ENCODE measurements around the gene FBXW12.
A peak's percentile ranks its signal among the peaks of the same experiment; 100 is the strongest.
"Not testable (repeated sequence)": the region's sequence is repeated elsewhere in the genome, so short reads cannot be mapped to it uniquely, and the experiment has no call there.

Gene FBXW12

GRCh38 chr3:48371651-48372376, at the start of gene FBXW12:
Gene FBXW12, plus strand, starts transcription at chr3:48372219. Its CDS starts 549 bp downstream, at chr3:48372768.
- Mint-ChIP-seq H3K9me3 (no peaks in the 10 kb centered on the region), H3K4me1 (no peaks in the 10 kb centered on the region), H3K27ac (no peak within 1 kb of the TSS), H3K4me3 (no peak within 1 kb of the TSS), H3K36me3 (no peaks in the 10 kb centered on the region)
- no peak for ATAC-seq
- DNase-seq (ENCODE audit: low spot score in 2 of 2) = peak in 1 of 2 donors; percentile 26

GRCh38 chr3:48331706-48332435, 40.1 kb upstream of the FBXW12 start:
- H3K36me3 Mint-ChIP-seq, H3K4me1 Mint-ChIP-seq, H3K27ac Mint-ChIP-seq, H3K9me3 Mint-ChIP-seq, ATAC-seq, H3K4me3 Mint-ChIP-seq: not testable (repeated sequence)
- DNase-seq (ENCODE audit: low spot score in 2 of 2) = peak in 1 of 2 donors; percentile 38

GRCh38 chr3:48333346-48334245, 38.4 kb upstream of the FBXW12 start, which contains the start of gene SPINK8:
Gene SPINK8, minus strand, starts transcription at chr3:48333661. Its CDS starts 5,320 bp downstream, at chr3:48328341.
- H3K36me3 Mint-ChIP-seq, H3K9me3 Mint-ChIP-seq, H3K27ac Mint-ChIP-seq, H3K4me3 Mint-ChIP-seq, ATAC-seq, H3K4me1 Mint-ChIP-seq: not testable (repeated sequence)
- DNase-seq (ENCODE audit: low spot score in 2 of 2) = peak in 1 of 2 donors; percentile 17

GRCh38 chr3:48334605-48335004, 37.4 kb upstream of the FBXW12 start:
- ATAC-seq (no peak), DNase-seq (ENCODE audit: low spot score in 2 of 2) (peak in 1 of 2 donors; percentile 32)
- no peaks in the 10 kb centered on the region for H3K4me1 Mint-ChIP-seq
- H3K4me3 Mint-ChIP-seq = no peak overlapping the region
- H3K27ac Mint-ChIP-seq = no peak overlapping the region
- no peaks in the 10 kb centered on the region for H3K9me3 Mint-ChIP-seq
- H3K36me3 Mint-ChIP-seq = no peaks in the 10 kb centered on the region

- H3K36me3 Mint-ChIP-seq = not testable (repeated sequence)
Observed at GRCh38 chr3:48335286-48335685, 36.7 kb upstream of the FBXW12 start.

GRCh38 chr3:48337536-48337935, 34.5 kb upstream of the FBXW12 start:
- not testable (repeated sequence) for H3K36me3 Mint-ChIP-seq, H3K9me3 Mint-ChIP-seq, H3K4me1 Mint-ChIP-seq, ATAC-seq, H3K4me3 Mint-ChIP-seq, H3K27ac Mint-ChIP-seq
- DNase-seq (ENCODE audit: low spot score in 2 of 2) = peak in 1 of 2 donors; percentile 6

More at GRCh38 chr3:48335286-48335685, 36.7 kb upstream of the FBXW12 start:
- H3K27ac Mint-ChIP-seq, H3K4me3 Mint-ChIP-seq, H3K9me3 Mint-ChIP-seq, ATAC-seq, H3K4me1 Mint-ChIP-seq: not testable (repeated sequence)
- DNase-seq (ENCODE audit: low spot score in 2 of 2) = peak in 1 of 2 donors; percentile 38

GRCh38 chr3:48338635-48339034, 33.4 kb upstream of the FBXW12 start:
- no peak overlapping the region for H3K27ac Mint-ChIP-seq
- no peaks in the 10 kb centered on the region for H3K9me3 Mint-ChIP-seq
- H3K4me1 Mint-ChIP-seq = no peaks in the 10 kb centered on the region
- no peaks in the 10 kb centered on the region for H3K36me3 Mint-ChIP-seq
- ATAC-seq (no peak), DNase-seq (ENCODE audit: low spot score in 2 of 2) (no peak)
- H3K4me3 Mint-ChIP-seq = no peak overlapping the region

GRCh38 chr3:48343432-48343831, 28.6 kb upstream of the FBXW12 start:
- peak in 1 of 2 donors; percentile 20 for DNase-seq (ENCODE audit: low spot score in 2 of 2)
- Mint-ChIP-seq H3K36me3 (no peaks in the 10 kb centered on the region), H3K4me3 (no peak overlapping the region), H3K4me1 (no peaks in the 10 kb centered on the region), H3K9me3 (no peaks in the 10 kb centered on the region), H3K27ac (no peak overlapping the region)
- no peak for ATAC-seq

- H3K27ac Mint-ChIP-seq = no peak overlapping the region
- no peaks in the 10 kb centered on the region for H3K4me1 Mint-ChIP-seq
- ATAC-seq = no peak
- no peak overlapping the region for H3K4me3 Mint-ChIP-seq
- H3K9me3 Mint-ChIP-seq = no peaks in the 10 kb centered on the region
- DNase-seq (ENCODE audit: low spot score in 2 of 2) = peak in 1 of 2 donors; percentile 6
- no peaks in the 10 kb centered on the region for H3K36me3 Mint-ChIP-seq
Observed at GRCh38 chr3:48344867-48345507, 27.0 kb upstream of the FBXW12 start.

- Mint-ChIP-seq H3K9me3 (no peaks in the 10 kb centered on the region), H3K36me3 (no peaks in the 10 kb centered on the region), H3K27ac (no peak overlapping the region), H3K4me3 (no peak overlapping the region), H3K4me1 (no peaks in the 10 kb centered on the region)
- no peak for ATAC-seq
- DNase-seq (ENCODE audit: low spot score in 2 of 2) = no peak
Observed at GRCh38 chr3:48345946-48346572, 26.0 kb upstream of the FBXW12 start.

GRCh38 chr3:48347500-48347899, 24.5 kb upstream of the FBXW12 start:
- DNase-seq (ENCODE audit: low spot score in 2 of 2) = peak in 1 of 2 donors; percentile 41

GRCh38 chr3:48352546-48352945, 19.5 kb upstream of the FBXW12 start:
- H3K36me3 Mint-ChIP-seq = no peaks in the 10 kb centered on the region
- no peak overlapping the region for H3K27ac Mint-ChIP-seq
- no peak overlapping the region for H3K4me3 Mint-ChIP-seq
- DNase-seq (ENCODE audit: low spot score in 2 of 2) = no peak
- no peaks in the 10 kb centered on the region for H3K4me1 Mint-ChIP-seq
- ATAC-seq = no peak
- H3K9me3 Mint-ChIP-seq = no peaks in the 10 kb centered on the region

More at GRCh38 chr3:48347500-48347899, 24.5 kb upstream of the FBXW12 start:
- ATAC-seq = no peak
- Mint-ChIP-seq H3K4me1 (no peaks in the 10 kb centered on the region), H3K4me3 (no peak overlapping the region), H3K9me3 (no peaks in the 10 kb centered on the region), H3K36me3 (no peaks in the 10 kb centered on the region), H3K27ac (no peak overlapping the region)

GRCh38 chr3:48353987-48354386, 18.0 kb upstream of the FBXW12 start:
- Mint-ChIP-seq H3K4me3 (no peak overlapping the region), H3K4me1 (no peaks in the 10 kb centered on the region), H3K27ac (no peak overlapping the region), H3K9me3 (no peaks in the 10 kb centered on the region), H3K36me3 (no peaks in the 10 kb centered on the region)
- ATAC-seq (no peak), DNase-seq (ENCODE audit: low spot score in 2 of 2) (peak in 1 of 2 donors; percentile 2)

- Mint-ChIP-seq H3K4me1 (no peaks in the 10 kb centered on the region), H3K9me3 (peaks cover 5% of the 10 kb centered on the region), H3K4me3 (no peak overlapping the region), H3K27ac (no peak overlapping the region), H3K36me3 (no peaks in the 10 kb centered on the region)
- no peak for DNase-seq (ENCODE audit: low spot score in 2 of 2)
- ATAC-seq = no peak
Observed at GRCh38 chr3:48356419-48356818, 15.6 kb upstream of the FBXW12 start.

All from stimulated activated effector memory CD8-positive, alpha-beta T cell treated with anti-CD3 and anti-CD28 coated beads, Interleukin-12 subunit alpha, Interleukin-12 subunit beta, amount 100 ng/mL, for 72 hours (primary cell).